GM18507 (cell line): ENCODE results near the gene GALNT2.

Source experiments
- DNase-seq: peaks from one replicate; pipeline ENCODE4 v3.0.0; 2011; ENCODE audit warnings: low read depth; ENCODE audit not compliant: insufficient read length; ENCODE audit errors: extremely low spot score
- FAIRE-seq: peaks from 2 replicates; lab custom pipeline; 2011; peaks lifted over from hg19 to GRCh38; lab: Jason Lieb, UNC

The GALNT2 gene

GRCh38 chr1:230315099-230315498 is 248.1 kb downstream of the GALNT2 start:
- no peak for FAIRE-seq
- no peak for DNase-seq

GRCh38 chr1:230316864-230317745 is 250.1 kb downstream of the GALNT2 start:
- FAIRE-seq (no peak), DNase-seq (no peak)

- FAIRE-seq (no peak), DNase-seq (no peak)
Measured at GRCh38 chr1:230317823-230318819, 251.1 kb downstream of the GALNT2 start.

DNA sequence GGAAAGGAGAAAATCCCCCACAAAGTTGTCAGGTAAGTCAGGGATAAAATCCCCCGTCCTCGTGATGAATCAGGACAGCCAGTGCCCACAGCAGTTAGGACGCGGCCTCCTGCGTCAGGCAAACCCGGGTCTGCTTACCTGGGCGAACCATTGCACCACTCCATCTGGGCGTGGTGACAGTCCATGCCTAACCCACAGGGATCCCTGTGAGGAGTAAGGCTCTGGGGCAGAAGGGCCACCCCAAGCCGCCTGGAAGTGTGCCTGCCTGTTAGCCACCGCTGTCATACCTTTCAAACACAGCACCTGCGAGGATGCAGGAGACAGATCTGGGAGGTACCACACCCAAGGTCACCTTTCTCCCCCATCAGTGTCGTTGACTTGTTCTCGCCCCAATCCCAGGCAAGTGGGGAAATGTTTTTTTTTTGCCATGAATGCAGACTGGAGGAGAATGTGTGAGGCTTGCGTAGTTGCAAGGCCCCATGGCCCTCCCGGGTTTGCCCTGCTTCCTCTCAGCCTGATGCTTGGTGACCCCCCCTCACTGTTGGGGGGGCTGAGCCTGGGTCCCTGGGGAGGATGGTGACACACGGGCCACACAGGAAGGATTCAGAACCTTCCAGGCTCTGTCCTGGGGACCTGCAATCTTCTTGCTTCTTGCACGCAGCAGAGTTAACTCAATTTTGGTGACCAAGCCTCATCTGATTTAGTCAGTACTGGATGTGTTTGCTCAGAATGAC is 252.1 kb downstream of the GALNT2 start:
- DNase-seq = no peak
- no peak for FAIRE-seq

DNA sequence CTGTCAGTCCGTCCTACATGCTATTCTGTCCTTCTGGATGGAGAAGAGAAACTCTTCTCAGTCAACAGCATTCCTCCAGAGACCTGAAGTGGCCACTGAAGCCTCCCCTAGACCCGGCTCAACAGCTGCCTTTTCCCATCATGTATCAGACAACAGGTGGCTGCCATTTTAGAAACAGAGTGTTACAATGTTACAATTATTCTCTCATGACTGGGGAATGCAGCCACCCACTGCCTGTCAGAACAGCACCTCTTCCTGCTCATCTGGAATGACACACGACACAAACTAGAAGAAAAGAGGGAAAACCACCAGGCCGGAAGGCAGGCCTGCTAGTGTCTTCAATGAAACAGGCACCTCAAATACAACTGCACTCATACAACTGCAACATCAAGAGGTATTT is 253.8 kb downstream of the GALNT2 start:
- no peak for FAIRE-seq

GRCh38 chr1:230321341-230321740 is 254.3 kb downstream of the GALNT2 start:
- FAIRE-seq (no peak), DNase-seq (no peak)

More for the DNA sequence above, 253.8 kb downstream of the GALNT2 start:
- no peak for DNase-seq

DNA sequence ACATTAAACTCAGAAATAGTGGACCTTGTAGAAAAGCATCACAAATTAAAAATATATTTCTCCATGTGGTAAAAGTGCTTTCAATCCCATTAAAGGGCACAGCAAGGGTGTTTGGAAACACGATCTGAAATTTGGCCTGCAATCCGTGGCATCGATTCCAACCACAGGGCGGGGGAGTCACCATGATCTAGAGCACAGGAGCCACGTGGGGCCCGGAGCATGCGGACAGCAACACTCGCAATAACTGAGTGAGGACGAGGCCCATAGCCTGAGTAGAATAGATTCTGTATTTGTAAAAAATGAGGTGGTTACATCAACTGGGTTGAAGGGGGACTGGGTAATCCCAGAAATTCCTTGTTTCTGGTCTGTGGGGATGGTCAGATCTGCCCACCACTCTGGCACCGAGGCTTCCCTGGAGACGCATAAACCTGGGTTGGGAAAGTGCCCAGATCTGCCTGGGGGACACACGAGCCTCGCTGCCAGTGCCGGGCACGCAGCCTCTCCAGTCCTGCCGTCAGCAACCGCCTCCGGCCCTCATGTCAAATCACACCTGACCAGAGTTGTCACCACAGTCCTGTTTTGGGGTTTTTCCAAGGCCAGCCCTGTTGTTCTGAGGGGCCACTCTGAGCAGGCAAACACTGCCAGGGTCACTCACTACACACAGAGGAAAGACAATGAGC is 254.8 kb downstream of the GALNT2 start:
- DNase-seq = no peak
- no peak for FAIRE-seq

- FAIRE-seq = no peak
- no peak for DNase-seq
Measured at GRCh38 chr1:230322421-230322756, 255.4 kb downstream of the GALNT2 start.

GRCh38 chr1:230322967-230323547 is 256.0 kb downstream of the GALNT2 start:
- FAIRE-seq (no peak), DNase-seq (no peak)

- DNase-seq (no peak), FAIRE-seq (no peak)
Measured at GRCh38 chr1:230323686-230324085, 256.6 kb downstream of the GALNT2 start.

- FAIRE-seq (no peak), DNase-seq (no peak)
Measured at GRCh38 chr1:230326971-230327891, 260.2 kb downstream of the GALNT2 start.

DNA sequence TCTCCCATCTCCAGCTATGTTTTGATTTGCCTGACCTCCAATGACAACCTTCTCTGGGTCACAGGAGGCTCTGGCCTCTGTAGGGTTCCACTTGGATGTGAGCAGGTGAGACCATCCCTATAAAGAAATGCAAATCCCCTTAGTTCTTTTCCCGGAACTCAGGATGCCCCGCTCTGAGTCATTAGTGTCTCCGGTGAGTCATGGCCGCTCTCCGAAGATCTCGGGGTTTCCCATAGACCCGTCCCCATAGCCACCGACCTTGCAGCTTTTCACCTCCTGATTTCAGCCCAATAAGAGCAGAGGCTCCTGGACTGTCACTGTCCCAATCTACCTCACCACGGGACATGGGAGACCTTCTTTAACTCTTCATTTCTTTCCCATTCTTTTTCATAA is 260.9 kb downstream of the GALNT2 start:
- DNase-seq = no peak
- no peak for FAIRE-seq

DNA sequence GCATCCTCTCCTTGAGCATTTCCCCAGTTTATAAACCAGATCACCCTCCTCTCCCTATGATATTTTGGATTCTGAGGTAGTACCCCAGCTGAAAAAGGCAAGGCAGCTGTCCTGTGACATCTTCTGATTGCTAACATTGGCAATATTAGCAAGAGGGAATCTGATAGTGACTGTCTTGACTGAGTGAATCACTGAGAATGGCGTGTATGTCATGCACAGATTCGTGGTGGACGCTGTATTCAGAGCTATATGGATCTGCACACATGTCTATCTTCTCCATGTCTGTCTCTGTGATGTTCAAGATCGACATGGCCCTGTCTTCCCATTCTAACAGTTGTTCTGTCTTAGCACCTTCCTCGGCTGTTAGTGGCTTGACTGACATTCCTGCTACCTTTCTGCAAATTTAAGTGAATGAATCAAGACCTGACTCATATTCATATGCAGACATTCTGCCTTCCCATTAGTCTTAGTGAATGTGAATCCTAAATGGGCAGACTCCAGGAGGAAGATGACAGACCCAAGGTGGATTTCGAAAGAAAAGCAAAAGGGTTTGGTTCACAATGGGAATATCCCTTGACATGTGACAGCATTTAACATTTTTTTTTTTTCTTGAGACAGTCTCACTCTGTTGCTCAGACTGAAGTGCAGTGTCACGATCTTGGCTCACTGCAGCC is 261.4 kb downstream of the GALNT2 start:
- FAIRE-seq (no peak), DNase-seq (no peak)

- FAIRE-seq (no peak), DNase-seq (no peak)
Measured at GRCh38 chr1:230330157-230330556, 263.1 kb downstream of the GALNT2 start.
